Measurements from ENCODE around the gene CYB5D1.

The CYB5D1 gene

GRCh38 chr17:7833795-7834541 is 23.8 kb upstream of the CYB5D1 start, which contains the start of gene KDM6B:
TSS of gene KDM6B (plus strand) at chr17:7834217. CDS start at chr17:7845555, 11,338 bp downstream.
- no peak for FAIRE-seq

GRCh38 chr17:7834542-7834956 is 23.3 kb upstream of the CYB5D1 start:
- FAIRE-seq, result no peak

- FAIRE-seq, result peak; percentile 55
Measured at GRCh38 chr17:7834957-7835813, 22.6 kb upstream of the CYB5D1 start.

- no peak for FAIRE-seq
Measured at GRCh38 chr17:7835814-7836595, 21.8 kb upstream of the CYB5D1 start.

- FAIRE-seq, result no peak
Measured at GRCh38 chr17:7836596-7837407, 21.0 kb upstream of the CYB5D1 start.

GRCh38 chr17:7837408-7838088 is 20.3 kb upstream of the CYB5D1 start:
- no peak for FAIRE-seq

- no peak for FAIRE-seq
Measured at GRCh38 chr17:7838090-7839075, 19.4 kb upstream of the CYB5D1 start.

GRCh38 chr17:7839190-7839875 is 18.5 kb upstream of the CYB5D1 start:
- no peak for FAIRE-seq

GRCh38 chr17:7839876-7840261 is 17.9 kb upstream of the CYB5D1 start:
- no peak for FAIRE-seq

- FAIRE-seq, result no peak
Measured at GRCh38 chr17:7840441-7840840, 17.4 kb upstream of the CYB5D1 start.

- no peak for FAIRE-seq
Measured at GRCh38 chr17:7840875-7841274, 16.9 kb upstream of the CYB5D1 start.

- FAIRE-seq, result no peak
Measured at GRCh38 chr17:7841396-7841914, 16.3 kb upstream of the CYB5D1 start.

- FAIRE-seq, result no peak
Measured at GRCh38 chr17:7841915-7842379, 15.9 kb upstream of the CYB5D1 start.

- FAIRE-seq, result no peak
Measured at GRCh38 chr17:7842380-7843256, 15.2 kb upstream of the CYB5D1 start.

- no peak for FAIRE-seq
Measured at GRCh38 chr17:7843257-7843535, 14.6 kb upstream of the CYB5D1 start.

- no peak for FAIRE-seq
Measured at GRCh38 chr17:7843536-7844291, 14.1 kb upstream of the CYB5D1 start.

GRCh38 chr17:7844292-7845154 is 13.3 kb upstream of the CYB5D1 start:
- FAIRE-seq, result peak; percentile 79
